Omental fat pad (tissue), 4 donors: ENCODE results near the gene MYO9A. TPM values are rescaled to one million over a fixed set of nuclear protein-coding genes. Genes with fewer than 3 reads are reported as not detected.
"Not testable (repeated sequence)": the region's sequence is repeated elsewhere in the genome, so short reads cannot be mapped to it uniquely, and the experiment has no call there.

Experiments
- ATAC-seq: fragments of 150-250 bp; one replicate; pipeline ENCODE4 v1.9.1; 2016; ENCODE audit warnings: mild to moderate bottlenecking, moderate library complexity; ENCODE audit not compliant: low FRiP score
- DNase-seq: peaks from one replicate; pipeline ENCODE4 v3.0.0-alpha.2; 2019; ENCODE audit warnings: low spot score
- CTCF ChIP-seq, 3 donors: fragments of 450-650 bp; IDR thresholded peaks; one replicate each; pipeline ENCODE4 v1.5.1; 2016 to 2017; ENCODE audit warnings: antibody characterized with exemption in 3 of 3, mild to moderate bottlenecking in 3 of 3, moderate library complexity in 2 of 3
- total RNA-seq, 4 donors: library from RNA; depleted of rRNA; stranded (reverse); fragments of >200 nt; gene quantifications; one replicate each; pipeline ENCODE4 v1.1.0, GENCODE V29; 2016

MYO9A gene
- total RNA-seq, 4 donors from 2014 or later: 31.6 to 82.9 (median 48.7) TPM

DNA sequence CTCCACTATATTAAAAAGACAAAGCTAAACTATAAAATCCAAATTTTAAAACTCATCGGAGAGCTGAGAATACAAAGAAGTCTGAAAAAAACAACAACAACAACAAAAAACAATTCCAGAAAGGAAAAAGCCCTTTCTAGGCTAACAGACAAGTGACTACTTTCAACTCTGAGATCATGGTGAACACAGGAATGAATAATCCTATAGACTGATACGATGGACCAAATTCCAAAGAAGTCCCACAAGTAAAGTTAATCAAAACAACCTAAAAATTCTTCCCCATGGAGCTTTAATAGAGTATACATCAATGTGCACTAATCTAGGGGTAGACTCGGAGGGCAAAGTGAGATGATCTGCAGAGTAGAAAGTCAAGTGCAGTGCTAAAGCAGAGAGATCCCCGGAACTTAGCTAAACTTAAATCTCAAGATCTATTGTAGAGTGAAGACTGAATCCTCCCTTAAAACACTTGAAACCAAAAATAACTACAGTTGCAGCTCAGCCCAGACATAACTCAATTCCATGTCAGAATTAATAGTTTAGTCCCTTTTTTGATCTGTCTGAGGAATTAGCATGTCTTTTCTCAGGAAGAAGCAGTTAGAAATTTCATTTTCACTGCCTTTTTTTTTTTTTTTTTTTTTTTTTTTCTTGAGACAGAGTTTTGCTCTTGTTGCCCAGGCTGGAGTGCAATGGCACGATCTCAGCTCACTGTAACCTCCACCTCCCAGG, 43.5 kb downstream of the MYO9A start:
- ATAC-seq (no peak), DNase-seq (no peak)
- no peak for TF ChIP-seq CTCF (IDR thresholded peaks at IDR 0.05)

DNA sequence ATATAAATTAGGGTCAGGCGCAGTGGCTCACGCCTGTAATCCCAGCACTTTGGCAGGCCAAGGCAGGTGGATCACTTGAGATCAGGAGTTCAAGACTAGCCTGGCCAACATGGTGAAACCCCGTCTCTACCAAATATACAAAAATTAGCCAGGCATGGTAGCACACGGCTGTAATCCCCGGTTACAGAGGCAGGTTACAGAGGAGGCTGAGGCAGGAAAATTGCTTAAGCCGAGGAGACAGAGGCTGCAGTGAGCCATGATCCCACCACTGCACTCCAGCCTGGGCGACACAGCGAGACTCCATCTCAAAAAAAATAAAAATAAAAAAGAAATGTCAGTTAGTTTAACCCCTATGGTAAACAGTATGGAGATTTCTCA, 46.5 kb downstream of the MYO9A start:
- not testable (repeated sequence) for ATAC-seq, DNase-seq

- TF ChIP-seq CTCF (IDR thresholded peaks at IDR 0.05): no peak
- ATAC-seq (no peak), DNase-seq (no peak)
These were observed 47.0 kb downstream of the MYO9A start for GRCh38 chr15:72070817-72071447.

DNA sequence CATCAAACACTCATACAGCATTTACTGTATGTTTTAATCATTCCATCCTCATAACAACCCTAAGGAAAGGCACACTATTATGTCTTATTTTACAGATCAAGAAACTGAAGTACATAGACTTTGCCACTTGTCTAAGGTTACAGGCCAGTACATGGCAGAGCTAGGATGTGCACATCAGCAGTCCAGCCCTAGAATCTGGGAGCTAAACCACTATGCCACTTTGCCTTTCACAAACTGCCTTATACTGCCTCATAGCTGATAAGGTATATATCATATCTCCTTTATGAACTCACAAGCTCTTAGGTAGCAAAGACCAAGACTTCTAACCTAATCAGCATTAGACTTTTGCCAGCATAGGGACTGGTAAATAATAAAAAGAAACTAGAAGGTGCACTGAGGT, 49.1 kb downstream of the MYO9A start:
- TF ChIP-seq CTCF (IDR thresholded peaks at IDR 0.05): no peak
- ATAC-seq (no peak), DNase-seq (no peak)

- TF ChIP-seq CTCF (IDR thresholded peaks at IDR 0.05): no peak
- DNase-seq (no peak), ATAC-seq (no peak)
These were observed 52.1 kb downstream of the MYO9A start for GRCh38 chr15:72065801-72066200.

GRCh38 chr15:72063186-72063585, 54.8 kb downstream of the MYO9A start:
- ATAC-seq (no peak), DNase-seq (no peak)
- no peak for TF ChIP-seq CTCF (IDR thresholded peaks at IDR 0.05)

GRCh38 chr15:72062319-72062718, 55.6 kb downstream of the MYO9A start:
- ATAC-seq: no peak
- TF ChIP-seq CTCF (IDR thresholded peaks at IDR 0.05): no peak
- no peak for DNase-seq
